Osteoblast (primary cell): ENCODE measurements around the gene NADK. TPM values are rescaled to one million over a fixed set of nuclear protein-coding genes. Genes with fewer than 3 reads are reported as not detected.

Experiments
- DNase-seq: peaks from one replicate; pipeline ENCODE4 v3.0.0; 2011; ENCODE audit warnings: low spot score, mixed read lengths; ENCODE audit not compliant: insufficient read length; ENCODE audit errors: missing footprints
- H2AFZ ChIP-seq: 2 replicates; pipeline ENCODE4 v1.6.0; 2011; ENCODE audit warnings: mild to moderate bottlenecking, low read length
- H3K27ac ChIP-seq: 2 replicates; pipeline ENCODE4 v1.5.1; 2011; ENCODE audit warnings: mild to moderate bottlenecking, low read depth, low read length, moderate library complexity
- H3K27me3 ChIP-seq: 2 replicates; pipeline ENCODE4 v1.6.0; 2012; ENCODE audit warnings: mild to moderate bottlenecking, control low read depth, inconsistent platforms, low read length, moderate library complexity; ENCODE audit not compliant: insufficient read depth
- H3K36me3 ChIP-seq: 2 replicates; pipeline ENCODE4 v1.5.1; 2011; ENCODE audit warnings: mild to moderate bottlenecking, low read length, control low read depth, moderate library complexity; ENCODE audit not compliant: insufficient read depth
- H3K4me1 ChIP-seq: 2 replicates; pipeline ENCODE4 v1.5.1; 2011; ENCODE audit warnings: mild to moderate bottlenecking, low read length, control low read depth, moderate library complexity; ENCODE audit not compliant: insufficient read depth
- H3K4me2 ChIP-seq: 2 replicates; pipeline ENCODE4 v1.6.0; 2011; ENCODE audit warnings: mild to moderate bottlenecking, low read length; ENCODE audit not compliant: insufficient read depth
- H3K4me3 ChIP-seq: fragments of 200-600 bp; sonication (generic); 3 replicates; pipeline ENCODE4 v1.5.1; 2012; ENCODE audit warnings: mild to moderate bottlenecking, low read length, inconsistent platforms; ENCODE audit not compliant: insufficient read depth
- H3K79me2 ChIP-seq: 2 replicates; pipeline ENCODE4 v1.6.0; 2012; ENCODE audit warnings: mild to moderate bottlenecking, low read length, control low read depth, inconsistent platforms; ENCODE audit not compliant: insufficient read depth
- H3K9me3 ChIP-seq: 2 replicates; pipeline ENCODE4 v1.5.1; 2011; ENCODE audit warnings: low read depth, low read length, control low read depth
- H4K20me1 ChIP-seq: 2 replicates; pipeline ENCODE4 v1.6.0; 2012; ENCODE audit warnings: mild to moderate bottlenecking, low read length, control low read depth; ENCODE audit not compliant: insufficient read depth
- total RNA-seq: library from RNA; depleted of rRNA; stranded (reverse); fragments of >200 nt; gene quantifications from 2 replicates; pipeline ENCODE4 v1.2.3, GENCODE V29; 2012
- TF ChIP-seq, protein P1 (sequence below): IDR thresholded peaks from 2 replicates; pipeline ENCODE4 v1.5.1; 2011; ENCODE audit warnings: mild to moderate bottlenecking, low read depth, low read length, moderate library complexity; ENCODE audit errors: extremely low read depth

Gene NADK
- total RNA-seq, 1 donor = 45.6 TPM

GRCh38 chr1:1809489-1809888, 31.2 kb upstream of the NADK start:
- peaks cover 15% of the 10 kb centered on the region for H4K20me1 ChIP-seq
- no peak overlapping the region for H2AFZ ChIP-seq
- no peak overlapping the region for H3K4me2 ChIP-seq
- no peak overlapping the region for H3K4me3 ChIP-seq
- peaks cover 5% of the 10 kb centered on the region for H3K4me1 ChIP-seq
- H3K9me3 ChIP-seq = no peaks in the 10 kb centered on the region
- peaks cover 82% of the 10 kb centered on the region for H3K79me2 ChIP-seq
- TF ChIP-seq, protein P1, sequence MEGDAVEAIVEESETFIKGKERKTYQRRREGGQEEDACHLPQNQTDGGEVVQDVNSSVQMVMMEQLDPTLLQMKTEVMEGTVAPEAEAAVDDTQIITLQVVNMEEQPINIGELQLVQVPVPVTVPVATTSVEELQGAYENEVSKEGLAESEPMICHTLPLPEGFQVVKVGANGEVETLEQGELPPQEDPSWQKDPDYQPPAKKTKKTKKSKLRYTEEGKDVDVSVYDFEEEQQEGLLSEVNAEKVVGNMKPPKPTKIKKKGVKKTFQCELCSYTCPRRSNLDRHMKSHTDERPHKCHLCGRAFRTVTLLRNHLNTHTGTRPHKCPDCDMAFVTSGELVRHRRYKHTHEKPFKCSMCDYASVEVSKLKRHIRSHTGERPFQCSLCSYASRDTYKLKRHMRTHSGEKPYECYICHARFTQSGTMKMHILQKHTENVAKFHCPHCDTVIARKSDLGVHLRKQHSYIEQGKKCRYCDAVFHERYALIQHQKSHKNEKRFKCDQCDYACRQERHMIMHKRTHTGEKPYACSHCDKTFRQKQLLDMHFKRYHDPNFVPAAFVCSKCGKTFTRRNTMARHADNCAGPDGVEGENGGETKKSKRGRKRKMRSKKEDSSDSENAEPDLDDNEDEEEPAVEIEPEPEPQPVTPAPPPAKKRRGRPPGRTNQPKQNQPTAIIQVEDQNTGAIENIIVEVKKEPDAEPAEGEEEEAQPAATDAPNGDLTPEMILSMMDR = no peak
- H3K27me3 ChIP-seq = no peaks in the 10 kb centered on the region
- no peak for DNase-seq
- peaks cover 53% of the 10 kb centered on the region for H3K36me3 ChIP-seq
- H3K27ac ChIP-seq = no peak overlapping the region

DNA sequence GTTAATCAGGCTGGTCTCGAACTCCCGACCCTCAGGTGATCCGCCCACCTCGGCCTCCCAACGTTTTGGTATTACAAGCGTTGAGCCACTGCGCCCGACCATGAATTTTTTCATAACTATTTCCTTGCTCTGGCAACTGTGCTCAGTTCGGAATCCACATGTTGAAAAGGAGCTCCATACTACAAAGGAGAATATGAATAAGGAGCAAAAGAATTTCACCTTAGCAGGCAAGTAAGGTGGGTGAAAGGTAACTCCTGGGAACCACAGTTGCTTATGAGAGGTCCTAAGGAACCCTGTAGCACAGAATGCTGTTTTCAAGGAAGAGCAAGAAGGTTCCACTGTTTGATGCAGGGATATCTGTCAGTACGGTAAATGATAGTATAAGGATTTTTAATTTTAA, 29.9 kb upstream of the NADK start:
- Histone ChIP-seq H4K20me1 (peaks cover 12% of the 10 kb centered on the region), H3K36me3 (peaks cover 53% of the 10 kb centered on the region), H2AFZ (no peak overlapping the region), H3K79me2 (peaks cover 77% of the 10 kb centered on the region), H3K27me3 (no peaks in the 10 kb centered on the region), H3K4me3 (no peak overlapping the region), H3K4me2 (no peak overlapping the region), H3K27ac (no peak overlapping the region), H3K9me3 (no peaks in the 10 kb centered on the region), H3K4me1 (peaks cover 5% of the 10 kb centered on the region)
- no peak for DNase-seq
- TF ChIP-seq, protein P1 = no peak

- Histone ChIP-seq H3K9me3 (no peaks in the 10 kb centered on the region), H2AFZ (no peak overlapping the region), H3K4me3 (no peak overlapping the region), H3K4me1 (peaks cover 5% of the 10 kb centered on the region), H4K20me1 (peaks cover 7% of the 10 kb centered on the region), H3K79me2 (peaks cover 77% of the 10 kb centered on the region), H3K4me2 (no peak overlapping the region), H3K27ac (peak overlapping the region; percentile 61), H3K27me3 (no peaks in the 10 kb centered on the region), H3K36me3 (peaks cover 61% of the 10 kb centered on the region)
- peak; percentile 90 for DNase-seq
- TF ChIP-seq, protein P1 = no peak
Observed at GRCh38 chr1:1806890-1807289, 28.6 kb upstream of the NADK start.

- Histone ChIP-seq H3K79me2 (peaks cover 83% of the 10 kb centered on the region), H4K20me1 (peaks cover 24% of the 10 kb centered on the region), H3K9me3 (no peaks in the 10 kb centered on the region), H3K27ac (no peak overlapping the region), H3K36me3 (peaks cover 61% of the 10 kb centered on the region), H3K4me1 (peaks cover 5% of the 10 kb centered on the region), H3K27me3 (no peaks in the 10 kb centered on the region), H3K4me2 (no peak overlapping the region), H2AFZ (no peak overlapping the region), H3K4me3 (no peak overlapping the region)
- DNase-seq = no peak
- TF ChIP-seq, protein P1 = no peak
Observed at GRCh38 chr1:1804301-1804700, 26.0 kb upstream of the NADK start.
